ENCODE data around the gene RHBDF1.
"Not testable (repeated sequence)": the region's sequence is repeated elsewhere in the genome, so short reads cannot be mapped to it uniquely, and the experiment has no call there.

Gene RHBDF1

DNA sequence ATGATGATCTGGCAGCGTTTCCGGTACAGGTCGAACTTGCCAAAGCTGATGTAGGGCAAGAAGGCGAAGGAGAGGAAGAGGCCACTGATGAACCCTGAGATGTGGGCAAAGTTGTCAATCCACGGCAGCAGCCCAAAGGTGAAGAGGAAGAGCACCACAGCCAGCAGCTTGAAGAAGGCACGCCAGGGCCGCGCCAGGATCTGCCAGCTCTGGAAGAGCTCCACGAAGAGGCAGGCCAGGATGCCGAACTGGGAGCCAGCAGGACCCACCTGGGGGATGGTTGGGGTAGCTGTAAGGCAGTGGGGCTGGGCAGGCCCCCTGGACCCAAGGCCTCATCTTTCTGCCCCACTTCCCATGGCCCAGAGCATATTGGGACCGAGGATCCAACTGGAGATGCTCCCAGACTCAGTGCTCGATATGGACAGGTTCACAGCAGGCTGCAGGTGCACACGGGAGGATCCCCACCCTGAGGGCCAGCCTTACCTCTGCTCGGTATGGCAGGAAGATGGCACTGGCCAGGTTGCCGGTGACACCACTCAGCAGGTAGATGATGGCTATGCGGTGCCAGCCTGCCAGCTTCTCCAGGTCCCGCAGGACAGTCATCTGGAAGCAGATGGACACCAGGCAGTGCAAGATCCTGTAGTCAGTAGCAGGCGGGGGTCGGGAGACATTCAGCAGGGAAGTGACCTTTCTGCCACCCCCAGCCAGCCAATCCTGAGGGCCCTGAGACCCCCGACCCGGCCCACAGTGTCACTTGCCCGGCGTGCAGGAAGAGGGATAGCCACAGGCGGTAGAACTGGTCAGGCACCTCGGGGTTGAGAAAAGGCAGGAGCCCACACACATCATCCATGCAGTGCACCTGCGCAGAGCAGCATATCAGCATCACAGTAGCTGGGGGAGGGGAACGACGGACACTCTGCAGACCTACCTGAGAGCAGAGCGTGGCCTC lies 13.7 kb downstream of the RHBDF1 start:
- DNase-seq: no peak

DNA sequence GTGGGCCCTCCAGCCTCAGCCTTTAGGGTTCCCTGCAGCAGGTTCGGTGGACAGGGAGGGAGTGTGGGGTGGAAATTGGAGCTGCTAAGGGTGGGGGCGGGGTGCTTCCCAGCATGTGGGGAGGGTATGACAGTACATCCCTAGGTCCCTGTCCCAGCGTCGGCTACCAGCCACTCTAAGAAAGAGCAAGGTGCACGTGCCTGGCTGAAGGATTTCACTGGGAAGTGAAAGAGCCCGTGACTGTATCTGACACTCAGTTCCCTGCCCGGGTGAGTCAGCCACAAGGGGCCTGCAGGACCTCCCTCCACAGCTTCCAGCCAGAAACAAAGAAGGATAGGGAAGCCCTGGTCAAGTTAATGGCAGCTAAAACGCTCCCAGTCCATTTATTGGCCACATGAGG lies 14.7 kb downstream of the RHBDF1 start:
- DNase-seq: no peak

DNA sequence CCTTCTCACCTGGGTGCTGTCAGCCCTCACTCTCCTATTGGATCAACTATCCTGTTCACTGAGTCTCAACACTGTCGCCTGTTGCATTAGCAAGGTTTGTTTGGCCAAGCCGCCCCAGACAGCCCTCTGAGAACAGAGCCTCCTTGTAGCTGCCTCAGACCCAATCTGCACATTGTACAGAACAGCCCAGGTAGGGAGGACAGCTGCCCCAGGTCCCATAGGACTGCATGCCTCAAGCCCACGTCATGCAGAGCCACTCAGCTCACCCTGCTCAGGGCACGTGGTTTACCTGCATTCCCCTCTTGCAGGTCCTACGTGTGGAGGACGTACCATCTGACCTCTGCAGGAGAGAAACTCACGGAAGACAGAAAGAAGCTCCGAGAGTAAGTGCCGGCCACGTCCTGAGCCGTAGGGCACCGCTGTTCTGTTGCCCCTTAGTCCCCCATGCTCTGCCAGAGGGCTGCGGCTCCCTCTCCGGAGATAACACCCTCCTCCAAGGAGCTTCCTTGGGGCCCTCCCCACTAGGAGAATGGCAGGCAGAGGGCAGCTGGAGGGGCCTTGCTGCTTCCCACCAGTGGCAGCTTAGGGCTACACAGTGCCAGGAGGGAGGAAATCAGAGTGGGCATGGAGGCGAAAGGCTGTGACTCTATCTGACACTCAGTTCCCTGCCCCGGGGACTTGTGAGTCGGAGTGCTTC lies 16.1 kb downstream of the RHBDF1 start:
- no peak for DNase-seq

DNA sequence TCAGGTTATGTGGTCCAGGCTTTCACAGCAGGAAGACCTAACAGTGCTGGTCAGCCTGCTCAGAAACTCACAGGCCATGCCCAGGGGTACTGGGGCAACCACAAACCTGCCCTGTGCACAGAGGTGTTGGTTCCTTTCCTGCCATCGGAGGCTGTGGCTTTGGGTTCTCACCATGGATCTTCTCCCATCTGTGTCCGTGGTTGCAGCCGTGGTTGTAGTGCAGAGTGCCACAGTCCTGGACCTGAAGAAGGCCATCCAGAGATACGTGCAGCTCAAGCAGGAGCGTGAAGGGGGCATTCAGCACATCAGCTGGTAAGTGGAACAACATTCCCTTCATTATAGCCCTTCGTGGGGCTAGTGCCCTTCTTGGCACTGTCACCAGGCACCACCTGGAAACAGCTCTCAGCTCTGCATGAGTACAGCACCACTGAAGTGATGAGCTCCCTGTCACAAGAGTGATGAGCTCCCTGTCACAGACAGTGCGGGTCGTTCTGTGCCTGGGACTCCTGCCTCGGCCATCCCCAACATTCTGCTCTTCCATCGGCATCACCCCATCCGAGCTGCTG lies 16.8 kb downstream of the RHBDF1 start:
- no peak for DNase-seq

DNA sequence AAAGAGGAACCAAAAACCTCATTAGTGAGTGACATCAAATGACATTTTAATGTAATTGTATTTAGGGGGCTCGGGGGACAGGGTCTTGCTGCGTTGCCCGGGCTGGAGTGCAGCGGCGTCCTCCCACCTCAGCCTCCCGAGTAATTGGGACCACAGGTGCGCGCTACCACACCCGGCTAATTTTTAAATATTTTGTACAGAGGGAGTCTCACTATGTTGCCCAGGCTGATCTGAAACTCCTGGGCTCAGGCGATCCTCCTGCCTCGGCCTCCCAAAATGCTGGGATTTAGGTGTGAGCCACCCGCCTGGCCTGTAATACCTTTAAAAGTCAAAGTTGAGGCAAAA lies 18.2 kb downstream of the RHBDF1 start:
- DNase-seq: no peak

DNA sequence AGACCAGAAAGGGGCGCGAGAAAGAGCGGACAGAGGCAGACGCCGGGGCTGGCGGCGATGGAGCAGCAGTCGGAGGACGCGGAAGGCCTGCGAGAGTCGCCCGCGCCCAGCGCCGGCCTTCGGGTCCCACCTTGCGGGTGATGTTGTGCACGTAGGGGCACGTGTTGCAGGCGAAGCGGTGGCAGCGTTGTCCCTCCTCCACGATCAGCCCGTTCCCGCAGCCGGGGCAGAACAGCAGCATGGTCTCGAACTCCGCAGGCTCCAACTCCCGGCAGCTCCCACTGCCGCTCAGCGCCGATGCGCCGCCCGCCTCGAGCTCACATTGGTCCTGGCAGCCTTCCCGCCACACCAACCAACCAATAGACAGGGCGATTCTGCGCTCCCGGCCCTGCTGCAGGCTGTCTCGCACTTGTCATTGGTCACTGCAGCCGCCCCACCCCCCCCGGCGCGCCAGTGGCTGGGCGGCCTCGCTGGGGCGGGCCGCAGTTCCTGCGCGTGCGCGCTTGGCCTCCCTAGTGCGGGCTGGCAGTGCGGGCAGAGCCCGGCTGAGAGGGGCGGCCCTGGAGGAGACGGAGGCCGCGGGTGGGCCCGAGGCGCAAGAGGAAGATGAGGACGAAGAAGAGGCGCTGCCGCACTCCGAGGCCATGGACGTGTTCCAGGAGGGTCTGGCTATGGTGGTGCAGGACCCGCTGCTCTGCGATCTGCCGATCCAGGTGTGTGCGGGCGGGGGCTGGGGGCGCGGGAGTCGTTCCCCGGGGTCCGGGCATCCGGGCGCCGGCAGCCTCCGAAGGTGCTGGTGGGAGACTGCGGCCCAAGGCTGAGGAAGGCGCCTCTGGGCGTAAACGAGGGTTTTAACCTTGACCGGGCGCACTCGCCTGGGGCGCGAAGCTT lies 18.8 kb downstream of the RHBDF1 start, which contains the start of the genes POLR3K and SNRNP25:
POLR3K (minus strand) TSS at position 263 of the 891 bp plus-strand sequence; CDS start at position 241, 22 bp downstream.
SNRNP25 (plus strand) TSS at position 483 of the 891 bp plus-strand sequence; CDS start at position 672, 189 bp downstream.
- peak; percentile 86 to 99 for DNase-seq

DNA sequence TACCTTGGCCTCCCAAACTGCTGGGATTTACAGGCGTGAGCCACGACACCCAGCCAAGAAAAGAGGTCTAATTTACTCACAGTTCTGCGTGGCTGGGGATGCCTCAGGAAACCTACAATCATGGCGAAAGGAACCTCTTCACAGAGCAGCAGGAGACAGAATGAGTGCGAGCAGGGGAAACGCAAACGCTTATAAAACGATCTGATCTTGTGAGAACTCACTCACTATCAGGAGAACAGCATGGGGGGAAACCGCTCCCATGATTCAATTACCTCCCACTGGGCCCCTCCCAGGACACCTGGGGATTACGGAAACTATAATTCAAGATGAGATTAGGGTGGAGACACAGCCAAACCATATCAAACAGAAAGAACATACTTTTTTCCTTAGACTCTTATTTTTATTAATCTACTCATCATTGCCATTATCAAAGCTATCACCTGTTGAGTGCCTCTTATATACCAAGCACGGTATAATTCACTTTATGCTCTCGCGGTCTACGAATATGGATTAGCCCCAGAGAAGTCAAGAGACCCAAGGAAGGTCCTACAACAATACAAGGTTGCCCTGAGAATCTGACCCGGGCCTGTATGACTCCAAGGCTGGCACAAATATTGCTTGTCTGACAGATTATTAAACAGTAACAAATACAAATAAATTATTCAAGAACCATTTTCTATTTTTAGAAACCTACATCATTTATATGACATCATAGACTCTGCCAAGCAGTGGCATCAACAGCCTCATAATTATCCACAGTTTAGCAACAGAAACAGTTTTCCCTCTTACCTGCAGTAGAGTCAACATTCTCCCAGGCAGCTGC lies 21.5 kb downstream of the RHBDF1 start:
- DNase-seq: no peak

DNA sequence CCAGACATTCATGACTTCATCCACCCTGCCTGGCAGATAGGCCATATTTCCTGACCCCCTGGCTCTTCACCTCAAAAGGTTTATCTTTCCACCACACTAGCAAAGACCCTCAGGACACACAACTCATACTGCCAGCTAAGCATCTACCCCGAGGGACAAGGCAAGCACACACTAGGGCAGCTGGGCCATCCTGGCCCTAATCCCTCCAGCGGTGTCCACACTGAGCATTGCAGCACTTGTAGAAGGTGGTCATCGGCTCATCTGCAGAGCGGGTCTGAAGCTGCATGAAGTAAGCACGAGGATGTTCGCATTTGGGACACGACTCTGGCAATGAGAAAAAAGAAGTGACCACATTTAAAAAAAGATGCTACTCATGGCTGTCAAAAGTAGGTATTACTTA lies 25.2 kb downstream of the RHBDF1 start:
- no peak for DNase-seq

DNA sequence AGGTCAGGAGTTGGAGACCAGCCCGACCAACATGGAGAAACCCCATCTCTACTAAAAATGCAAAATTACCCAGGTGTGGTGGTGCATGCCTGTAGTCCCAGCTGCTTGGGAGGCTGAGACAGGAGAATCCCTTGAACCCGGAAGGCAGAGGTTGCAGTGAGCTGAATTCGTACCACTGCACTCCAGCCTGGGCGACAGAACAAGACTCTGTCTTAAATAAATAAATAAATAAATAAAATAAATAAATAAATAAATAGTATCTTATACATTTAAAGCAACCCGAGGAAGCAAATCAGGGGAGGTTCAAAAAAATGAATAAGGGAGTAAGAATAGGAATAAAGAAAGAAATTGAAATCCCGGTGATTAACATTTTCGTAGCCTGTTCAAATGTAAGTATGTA lies 25.9 kb downstream of the RHBDF1 start:
- DNase-seq: not testable (repeated sequence)

DNA sequence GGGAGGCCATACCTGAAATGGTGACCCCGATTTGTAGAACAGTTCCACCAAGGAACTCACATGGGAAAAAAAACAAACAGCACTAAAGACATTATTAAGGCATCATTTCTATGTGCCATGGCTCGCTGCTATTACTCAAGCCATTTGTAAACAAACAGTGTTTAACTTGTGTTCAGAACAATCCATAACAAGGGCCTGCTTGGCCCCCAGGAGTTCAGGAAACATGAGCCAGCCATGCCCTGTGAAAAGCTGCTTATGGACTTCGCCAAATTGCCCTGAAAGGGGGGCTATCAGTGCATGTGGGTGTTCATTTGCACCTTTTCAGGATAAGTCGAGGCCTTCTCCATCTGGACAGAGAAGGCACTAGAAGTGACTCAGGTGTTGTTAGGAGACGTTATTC lies 27.0 kb downstream of the RHBDF1 start:
- DNase-seq: no peak

DNA sequence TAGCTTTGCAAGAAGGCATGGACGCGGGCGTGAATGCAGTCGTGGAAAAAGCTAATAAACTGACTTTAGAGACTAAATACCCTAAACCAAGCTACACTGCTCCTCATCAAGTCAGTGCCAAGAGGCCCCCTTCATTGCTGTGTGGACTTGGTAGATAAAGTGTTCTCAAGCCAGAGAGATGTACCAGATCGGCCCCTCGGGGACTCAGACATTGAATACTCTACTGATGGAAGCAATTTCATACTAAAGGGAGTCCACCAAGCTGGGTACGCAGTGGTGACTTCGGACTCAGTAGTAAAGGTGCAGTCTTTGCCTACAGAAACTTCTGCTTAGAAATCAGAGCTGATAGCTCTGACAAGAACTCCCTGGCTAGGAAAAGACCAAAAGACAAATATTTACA lies 27.8 kb downstream of the RHBDF1 start:
- no peak for DNase-seq

DNA sequence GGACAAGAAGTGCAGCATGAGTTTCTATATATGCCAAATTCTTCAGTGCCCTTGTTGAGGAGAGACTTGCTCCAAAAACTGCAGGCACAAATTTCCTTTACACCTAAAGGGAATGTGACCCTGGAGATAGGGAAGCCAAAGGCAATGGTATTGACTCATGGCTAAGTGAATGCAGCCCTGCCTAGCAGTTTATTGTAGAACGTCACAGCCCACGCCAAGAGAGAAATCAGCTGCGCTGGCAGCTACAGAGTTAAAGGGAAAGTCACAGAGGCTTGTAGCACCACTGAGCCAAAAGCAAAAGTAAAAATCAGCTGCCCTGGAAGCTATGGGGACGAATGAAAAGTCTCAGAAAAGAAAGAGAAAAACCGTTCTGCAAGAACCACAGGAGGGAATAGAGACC lies 29.1 kb downstream of the RHBDF1 start:
- no peak for DNase-seq

DNA sequence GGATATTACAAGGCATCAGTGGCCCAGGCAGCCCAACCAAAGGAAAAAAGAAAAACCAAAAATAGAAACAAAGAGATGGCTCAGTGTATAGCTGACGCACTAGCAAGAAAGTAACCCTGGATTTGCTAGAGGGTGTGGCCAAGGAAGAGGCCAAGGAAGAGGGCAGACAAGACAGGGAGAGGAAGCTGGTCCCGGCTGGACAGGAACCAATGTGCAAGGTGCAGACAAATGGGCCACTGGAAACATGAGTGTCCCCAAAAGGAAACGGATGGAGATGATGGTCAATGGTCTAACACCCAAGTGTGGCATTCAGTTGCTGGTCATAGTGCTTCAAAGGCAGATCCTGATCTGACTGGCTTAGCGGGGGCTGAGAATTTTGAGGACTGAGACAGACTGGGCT lies 29.7 kb downstream of the RHBDF1 start:
- DNase-seq: no peak

DNA sequence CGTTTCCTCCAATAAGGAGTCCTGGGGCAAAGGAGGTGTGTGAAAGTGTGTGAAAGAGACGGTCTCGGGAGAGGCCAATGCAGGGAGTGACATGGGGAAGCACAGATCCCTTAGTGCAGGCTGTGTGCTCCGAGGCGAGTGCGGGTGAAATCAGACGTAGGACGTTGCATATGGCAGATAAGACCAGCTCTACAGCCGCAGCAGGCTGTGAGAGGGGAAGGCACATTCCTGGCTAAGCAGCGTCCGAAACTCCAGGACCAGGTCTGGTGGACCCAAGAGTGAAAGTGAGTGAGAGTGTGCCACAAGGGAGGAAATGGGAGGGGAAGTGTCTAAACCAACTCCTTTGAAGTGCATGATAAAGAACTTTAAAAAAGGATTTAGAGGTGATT lies 30.4 kb downstream of the RHBDF1 start:
- no peak for DNase-seq

DNA sequence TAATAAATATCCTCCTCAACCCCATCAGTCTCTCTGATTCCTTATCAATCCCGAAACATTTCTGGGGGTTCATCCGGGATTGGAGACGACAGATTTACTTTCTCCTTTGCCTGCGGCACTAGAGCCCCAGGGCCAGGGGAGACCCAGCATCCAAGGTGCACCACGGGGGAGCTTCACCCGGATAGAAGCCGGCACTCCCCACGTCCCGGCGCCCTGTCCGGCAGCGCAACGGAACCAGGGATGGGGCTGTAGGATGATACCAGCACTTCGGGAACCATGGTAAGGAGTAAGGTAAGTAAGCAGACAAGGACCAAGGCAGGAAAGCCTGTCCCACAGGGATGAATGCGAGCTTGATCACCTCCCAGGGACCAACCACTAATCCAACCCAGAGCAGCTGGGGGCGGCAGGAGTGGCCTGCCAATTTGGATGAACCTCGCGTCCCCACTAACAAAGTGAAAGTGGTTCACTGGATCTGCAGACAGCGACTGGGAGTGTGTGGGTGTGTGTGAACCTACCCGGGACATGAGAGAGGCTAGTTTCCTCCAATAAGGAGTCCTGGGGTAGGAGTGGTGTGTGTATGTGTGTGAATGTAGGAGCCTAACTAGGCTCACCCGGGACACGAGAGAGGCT lies 30.9 kb downstream of the RHBDF1 start:
- no peak for DNase-seq

DNA sequence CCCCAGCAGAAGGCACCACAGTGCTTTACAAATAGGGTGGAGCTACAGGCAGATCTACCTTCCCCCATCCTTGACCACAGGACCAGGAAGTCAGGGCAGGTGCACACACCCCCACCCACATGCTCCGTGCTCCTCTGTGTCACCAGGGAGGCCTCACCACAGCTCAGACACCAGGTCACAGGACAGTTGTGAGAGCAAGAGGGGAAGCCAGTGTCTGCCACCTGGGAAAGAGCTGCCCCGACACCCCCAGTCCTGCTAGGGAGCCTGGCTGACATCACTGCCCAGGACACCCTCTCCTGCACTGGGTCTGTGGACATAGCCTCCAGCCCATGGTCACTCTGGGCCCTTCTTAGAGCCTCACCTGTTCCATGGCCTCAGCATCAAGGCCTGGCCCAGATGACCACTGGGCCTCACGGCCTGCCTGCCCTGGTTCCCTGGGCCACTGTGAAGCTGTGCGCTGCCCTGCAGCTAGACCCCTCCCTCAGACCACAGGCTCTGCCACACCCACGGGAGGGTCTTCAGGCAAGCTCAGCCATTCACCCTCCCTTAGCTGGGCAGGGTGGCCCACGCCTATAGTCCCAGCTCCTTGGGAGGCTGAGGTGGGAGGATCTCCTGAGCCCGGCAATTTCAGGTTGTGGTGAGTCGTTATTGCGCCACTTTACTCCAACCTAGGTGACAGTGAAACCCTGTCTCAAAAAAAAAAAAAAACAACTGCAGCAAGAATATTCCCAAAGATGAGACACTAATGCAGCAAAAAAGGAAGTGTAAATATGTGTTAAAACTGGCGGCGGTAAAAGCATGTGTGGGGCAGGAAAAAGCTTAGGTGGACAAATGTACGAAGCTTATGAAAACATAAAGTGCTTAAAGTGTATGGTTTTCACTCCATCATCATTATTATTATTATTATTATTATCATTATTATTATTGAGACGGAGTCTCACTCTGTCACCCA lies 33.2 kb downstream of the RHBDF1 start:
- DNase-seq: no peak

DNA sequence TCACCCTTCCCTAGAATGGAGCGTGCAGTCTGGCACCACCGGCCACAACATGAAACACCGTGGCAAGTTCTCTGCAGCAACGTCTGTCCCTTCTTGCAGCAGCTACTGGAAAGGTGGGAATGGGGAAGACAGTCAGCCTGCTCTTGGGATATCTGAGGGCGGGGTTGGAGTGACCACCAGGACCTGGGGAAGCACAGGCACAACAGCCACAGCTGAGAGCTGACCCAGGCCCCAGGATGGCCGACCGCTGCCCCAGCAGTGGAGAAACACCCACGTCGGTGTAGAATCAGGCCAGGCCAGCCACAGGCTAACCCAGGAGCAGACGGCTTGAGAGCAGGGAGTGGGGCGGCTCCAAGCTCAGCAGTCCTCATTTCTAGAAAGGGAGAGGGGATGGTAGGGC lies 34.2 kb downstream of the RHBDF1 start:
- DNase-seq: not testable (repeated sequence)

DNA sequence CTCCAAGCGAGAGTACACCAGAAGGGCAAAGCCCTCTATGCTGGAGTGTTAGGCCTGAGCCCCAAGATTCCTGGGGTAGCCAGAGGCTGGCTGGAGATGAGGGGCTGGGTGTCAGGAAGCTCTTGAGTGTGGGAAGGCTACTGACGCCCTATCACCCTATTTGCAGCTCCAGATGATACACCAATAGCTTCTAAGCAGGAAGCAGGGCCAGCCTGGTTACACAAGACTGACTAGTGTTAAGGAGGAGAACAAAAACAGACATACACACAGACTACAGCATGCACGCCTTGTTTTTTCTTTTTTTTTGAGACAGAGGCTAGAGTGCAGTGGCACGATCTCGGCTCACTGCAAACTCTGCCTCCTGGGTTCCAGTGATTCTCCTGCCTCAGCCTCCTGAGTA lies 34.9 kb downstream of the RHBDF1 start:
- no peak for DNase-seq

DNA sequence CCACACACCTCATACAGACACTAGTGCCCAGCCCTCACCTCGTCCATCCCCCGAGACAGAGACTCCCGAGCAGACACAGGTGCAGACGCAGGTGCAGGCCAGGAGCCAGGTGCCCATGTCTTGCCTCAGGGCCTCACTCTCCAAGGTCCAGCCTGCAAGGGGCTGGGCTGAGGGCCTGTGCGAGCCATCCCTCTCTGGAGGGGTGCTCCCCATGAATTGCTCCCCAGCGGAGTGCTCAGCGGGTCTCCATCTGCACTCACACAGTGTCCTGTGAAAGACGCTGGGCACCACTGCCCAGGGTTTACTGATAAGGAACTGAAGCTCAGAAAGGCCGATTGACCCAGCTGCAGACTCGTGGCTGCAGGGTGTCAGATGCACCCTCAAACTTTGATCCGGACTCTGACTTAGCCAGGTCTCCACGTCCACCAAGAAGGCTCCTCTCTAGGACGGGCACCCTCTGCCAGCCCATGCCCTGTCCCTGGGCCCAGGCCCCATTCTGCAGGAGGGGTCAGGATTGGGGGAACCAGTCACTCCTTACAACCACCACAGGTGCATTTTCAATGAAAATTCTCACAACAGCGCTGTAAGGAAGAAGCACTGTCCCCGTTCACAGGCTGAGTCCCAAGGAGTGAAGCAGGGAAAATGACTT lies 36.0 kb downstream of the RHBDF1 start:
- no peak for DNase-seq

Data from NCI-H446 (cell line).